Uterus (tissue), 2 donors: ENCODE measurements around the gene FHIT.

ENCODE experiments used
- CTCF ChIP-seq, 4 experiments: fragments of 200-600 bp in 2 of 4; fragments of 450-650 bp in 2 of 4; sonication (generic) in 2 of 4; IDR thresholded peaks; one replicate each; pipeline ENCODE4 v1.5.1; 2016 to 2019; ENCODE audit warnings: antibody characterized with exemption in 4 of 4, mild to moderate bottlenecking in 2 of 4, moderate library complexity in 1 of 4
- POLR2A ChIP-seq, 2 donors: fragments of 450-650 bp; IDR thresholded peaks; one replicate each; pipeline ENCODE4 v1.6.1; 2016; ENCODE audit warnings: antibody characterized with exemption in 2 of 2, mild to moderate bottlenecking in 1 of 2, moderate library complexity in 1 of 2

- TF ChIP-seq CTCF (IDR thresholded peaks at IDR 0.05), result no peak
- no peak for TF ChIP-seq POLR2A (IDR thresholded peaks at IDR 0.05)
Measured at GRCh38 chr3:59783468-59783988, 1467.7 kb downstream of the FHIT start.
